ENCODE data around the gene GPR75. TPM values are rescaled to one million over a fixed set of nuclear protein-coding genes. Genes with fewer than 3 reads are reported as not detected.

The GPR75 gene
- total and polyA plus RNA-seq, 2 of the 13 experiments (the other 11 are each of a cell fraction or from before 2014, with no cell fraction given): 3.3 to 4.1 TPM

- TF ChIP-seq ZKSCAN1 (IDR thresholded peaks at IDR 0.05; ENCODE audit: low read length) (no peak), RFX1 (IDR thresholded peaks at IDR 0.05) (no peak), TBX2 (CRISPR knock-in tag; IDR thresholded peaks at IDR 0.05; ENCODE audit: borderline replicate concordance) (peak; percentile 99), RELA (CRISPR knock-in tag; IDR thresholded peaks at IDR 0.05) (0 out of 2 replicates have a peak, but pooled peaks have one; percentile 33), ZNF83 (CRISPR knock-in tag; IDR thresholded peaks at IDR 0.05; ENCODE audit: borderline replicate concordance) (no peak), PHF21A (CRISPR knock-in tag; IDR thresholded peaks at IDR 0.05) (peak; percentile 98), ERF (CRISPR knock-in tag; IDR thresholded peaks at IDR 0.05) (peak; percentile 99), ZNF274 (CRISPR knock-in tag; IDR thresholded peaks at IDR 0.05) (no peak; the same call in 1 of the 2 replicates), ZMAT3 (CRISPR knock-in tag; conservative IDR thresholded peaks at IDR 0.05) (0 out of 2 replicates have a peak, but pooled peaks have one; percentile 72), ZMYM2 (CRISPR knock-in tag; IDR thresholded peaks at IDR 0.05) (peak; percentile 93; the same call in 1 of the 2 replicates), ATF7 (IDR thresholded peaks at IDR 0.05) (peak; percentile 68), ATF7 (CRISPR knock-in tag; IDR thresholded peaks at IDR 0.05) (no peak), ZBTB14 (CRISPR knock-in tag; IDR thresholded peaks at IDR 0.05) (no peak), HNF4G (IDR thresholded peaks at IDR 0.05; ENCODE audit: borderline replicate concordance, low read depth, low read length) (peak; percentile 92), HNF4G (CRISPR knock-in tag; IDR thresholded peaks at IDR 0.05; ENCODE audit: borderline replicate concordance, low read depth) (peak; percentile 39; the same call in 1 of the 2 replicates), ZNF280B (CRISPR knock-in tag; IDR thresholded peaks at IDR 0.05; ENCODE audit: borderline replicate concordance) (no peak), POLR2AphosphoS5 (IDR thresholded peaks at IDR 0.05; ENCODE audit: low read depth, low read length) (peak; percentile 44; the same call in 1 of the 2 replicates), ZNF350 (CRISPR knock-in tag; IDR thresholded peaks at IDR 0.05; ENCODE audit: borderline replicate concordance, low read depth) (no peak), E2F5 (CRISPR knock-in tag; conservative IDR thresholded peaks at IDR 0.05) (no peak), PREB (CRISPR knock-in tag; IDR thresholded peaks at IDR 0.05) (no peak), MXD4 (CRISPR knock-in tag; IDR thresholded peaks at IDR 0.05) (peak; percentile 71; the same call in 1 of the 2 replicates), MTF2 (CRISPR knock-in tag; IDR thresholded peaks at IDR 0.05; ENCODE audit: borderline replicate concordance) (no peak), ZNF543 (CRISPR knock-in tag; IDR thresholded peaks at IDR 0.05) (peak; percentile 93), REPIN1 (CRISPR knock-in tag; IDR thresholded peaks at IDR 0.05; ENCODE audit: borderline replicate concordance, low read depth) (peak; percentile 98), MTERF4 (CRISPR knock-in tag; IDR thresholded peaks at IDR 0.05) (no peak), SOX5 (CRISPR knock-in tag; IDR thresholded peaks at IDR 0.05; ENCODE audit: borderline replicate concordance) (peak; percentile 98)
Measured at GRCh38 chr2:53826587-53827397, 33.0 kb downstream of the GPR75 start (continued).
